GM19099 (cell line): ENCODE data around the gene EGFL6.

ENCODE experiments used
- POLR2A ChIP-seq: IDR thresholded peaks from 3 replicates; pipeline ENCODE4 v1.6.1; 2011; ENCODE audit warnings: low read depth; ENCODE audit not compliant: insufficient read length; ENCODE audit errors: extremely low read depth

Gene EGFL6

GRCh38 chrX:13579661-13580060 is 10.3 kb downstream of the EGFL6 start:
- no peak for TF ChIP-seq POLR2A

GRCh38 chrX:13581554-13581953 is 12.2 kb downstream of the EGFL6 start:
- TF ChIP-seq POLR2A = no peak

- TF ChIP-seq POLR2A = no peak
Measured at GRCh38 chrX:13587786-13588477, 18.5 kb downstream of the EGFL6 start.

GRCh38 chrX:13590207-13590606 is 20.8 kb downstream of the EGFL6 start:
- no peak for TF ChIP-seq POLR2A

GRCh38 chrX:13590914-13591313 is 21.5 kb downstream of the EGFL6 start:
- no peak for TF ChIP-seq POLR2A

GRCh38 chrX:13597874-13598273 is 28.5 kb downstream of the EGFL6 start:
- no peak for TF ChIP-seq POLR2A

GRCh38 chrX:13598877-13599276 is 29.5 kb downstream of the EGFL6 start:
- TF ChIP-seq POLR2A = no peak

- no peak for TF ChIP-seq POLR2A
Measured at GRCh38 chrX:13599491-13599890, 30.1 kb downstream of the EGFL6 start.

- no peak for TF ChIP-seq POLR2A
Measured at GRCh38 chrX:13605611-13606010, 36.2 kb downstream of the EGFL6 start.

GRCh38 chrX:13607331-13607995 is 38.1 kb downstream of the EGFL6 start:
- TF ChIP-seq POLR2A = no peak

- no peak for TF ChIP-seq POLR2A
Measured at GRCh38 chrX:13607996-13608365, 38.6 kb downstream of the EGFL6 start.

- no peak for TF ChIP-seq POLR2A
Measured at GRCh38 chrX:13614154-13614553, 44.8 kb downstream of the EGFL6 start.

GRCh38 chrX:13620207-13620606 is 50.8 kb downstream of the EGFL6 start:
- no peak for TF ChIP-seq POLR2A

- no peak for TF ChIP-seq POLR2A
Measured at GRCh38 chrX:13622401-13622964, 53.1 kb downstream of the EGFL6 start.

- no peak for TF ChIP-seq POLR2A
Measured at GRCh38 chrX:13627306-13627705, 57.9 kb downstream of the EGFL6 start.

GRCh38 chrX:13638021-13638420 is 68.6 kb downstream of the EGFL6 start:
- no peak for TF ChIP-seq POLR2A
